ENCODE data around the gene TLN1.

GRCh38 chr9:35736201-35736633, 4.2 kb upstream of the TLN1 start:
- TF ChIP-seq FOS (IDR thresholded peaks at IDR 0.05; ENCODE audit: low read depth, low read length) (no peak), CTCF (conservative IDR thresholded peaks at IDR 0.05; ENCODE audit: low read depth, low read length) (peak; percentile 87), POLR2A (IDR thresholded peaks at IDR 0.05; ENCODE audit: low read depth, low read length) (no peak), USF2 (IDR thresholded peaks at IDR 0.05; ENCODE audit: low read depth, low read length) (no peak), RAD21 (IDR thresholded peaks at IDR 0.05; ENCODE audit: low read length) (peak; percentile 71), RCOR1 (IDR thresholded peaks at IDR 0.05; ENCODE audit: insufficient replicate concordance, low read length) (no peak), SMC3 (IDR thresholded peaks at IDR 0.05; ENCODE audit: low read depth, low read length) (peak; percentile 63; the same call in 1 of the 2 replicates), BHLHE40 (IDR thresholded peaks at IDR 0.05; ENCODE audit: low read depth, low read length) (no peak), MXI1 (IDR thresholded peaks at IDR 0.05; ENCODE audit: borderline replicate concordance, low read depth, low read length) (no peak), RFX5 (IDR thresholded peaks at IDR 0.05; ENCODE audit: low read depth, low read length) (no peak), CEBPB (IDR thresholded peaks at IDR 0.05; ENCODE audit: low read depth, low read length) (no peak), NFE2L2 (IDR thresholded peaks at IDR 0.05; ENCODE audit: low read depth, low read length) (no peak)
